B cell (primary cell): ENCODE data around the gene MEOX2. TPM values are rescaled to one million over a fixed set of nuclear protein-coding genes. Genes with fewer than 3 reads are reported as not detected.

ENCODE experiments used
- ATAC-seq: fragments of 200-7000 bp; cut with Tn5 transposase; one replicate; pipeline ENCODE4 v1.10.0; 2021; ENCODE audit warnings: low read depth, mild to moderate bottlenecking, moderate number of reproducible peaks, moderate library complexity
- CTCF ChIA-PET: fragments of 350-600 bp; sonication (Branson Sonifier 250); formaldehyde crosslinking; loops from one replicate; lab custom pipeline; 2021; ENCODE audit warnings: antibody characterized with exemption, inconsistent platforms; lab: Charles Lee
- POLR2A ChIA-PET: fragments of 350-600 bp; sonication (Branson Sonifier 250); formaldehyde crosslinking; loops from one replicate; lab custom pipeline; 2021; ENCODE audit warnings: antibody characterized with exemption; lab: Charles Lee
- DNase-seq: peaks from one replicate; pipeline ENCODE4 v3.0.0; 2013
- H2AFZ ChIP-seq: 2 replicates; pipeline ENCODE4 v1.6.1; 2012; ENCODE audit warnings: mild to moderate bottlenecking, low read depth, low read length; ENCODE audit not compliant: insufficient read depth, poor library complexity, severe bottlenecking
- H3K27ac ChIP-seq, 2 donors: 1 replicate in 1 of 2; 2 replicates in 1 of 2; pipeline ENCODE4 v1.5.1; 2012 to 2013; ENCODE audit warnings: low read length in 2 of 2, mild to moderate bottlenecking in 2 of 2, moderate library complexity in 1 of 2
- H3K27me3 ChIP-seq, 4 experiments: fragments of 200-600 bp in 1 of 4; sonication (generic) in 1 of 4; replicated peaks in 1 of 4; 1 replicate in 2 of 4; 2 replicates in 2 of 4; pipeline versions ENCODE4 v1.6.1 to v1.7.0; 2013 to 2016; ENCODE audit warnings: low read length in 3 of 4, mild to moderate bottlenecking in 2 of 4, mixed read lengths in 1 of 4, moderate library complexity in 1 of 4; ENCODE audit not compliant: insufficient read depth in 4 of 4, control insufficient read depth in 3 of 4; ENCODE audit errors: control extremely low read depth in 1 of 4
- H3K36me3 ChIP-seq, 2 experiments: replicated peaks in 1 of 2; 1 replicate in 1 of 2; 2 replicates in 1 of 2; pipeline versions ENCODE4 v1.6.1 to v1.7.1; 2013; ENCODE audit warnings: low read length in 1 of 2; ENCODE audit not compliant: insufficient read depth in 2 of 2, control insufficient read depth in 1 of 2; ENCODE audit errors: control extremely low read depth in 1 of 2, extremely low read depth in 1 of 2
- H3K4me1 ChIP-seq, 2 donors: fragments of 200-600 bp in 1 of 2; sonication (generic) in 1 of 2; 1 replicate in 1 of 2; 2 replicates in 1 of 2; pipeline versions ENCODE4 v1.5.1 to v1.6.1; 2013 to 2017; ENCODE audit warnings: low read length in 2 of 2; ENCODE audit not compliant: control insufficient read depth in 2 of 2, insufficient read depth in 2 of 2
- H3K4me2 ChIP-seq: replicated peaks from 2 replicates; pipeline ENCODE3; 2012; ENCODE audit warnings: mild to moderate bottlenecking, low read depth, low read length; ENCODE audit not compliant: poor library complexity, severe bottlenecking
- H3K4me3 ChIP-seq, 5 experiments: fragments of 200-600 bp in 1 of 5; sonication (generic) in 1 of 5; 1 replicate in 3 of 5; 2 replicates in 2 of 5; pipeline versions ENCODE4 v1.5.1 to v1.7.0; 2011 to 2016; ENCODE audit warnings: low read length in 4 of 5, mild to moderate bottlenecking in 4 of 5, low read depth in 2 of 5, control low read depth in 1 of 5, moderate library complexity in 1 of 5; ENCODE audit not compliant: insufficient read depth in 1 of 5; ENCODE audit errors: control extremely low read depth in 1 of 5, extremely low read depth in 1 of 5
- H3K79me2 ChIP-seq: fragments of 200-600 bp; sonication (generic); one replicate; pipeline ENCODE4 v1.6.0; 2016; ENCODE audit warnings: low read length; ENCODE audit not compliant: control insufficient read depth, insufficient read depth
- H3K9ac ChIP-seq: fragments of 200-600 bp; sonication (generic); 2 replicates; pipeline ENCODE4 v1.6.1; 2017; ENCODE audit warnings: mild to moderate bottlenecking, low read length, moderate library complexity
- H3K9me3 ChIP-seq, 3 donors: one replicate each; pipeline versions ENCODE4 v1.6.1 to v1.7.1; 2013; ENCODE audit warnings: low read length in 2 of 3; ENCODE audit not compliant: control insufficient read depth in 2 of 3, insufficient read depth in 1 of 3; ENCODE audit errors: control extremely low read depth in 1 of 3
- H4K20me1 ChIP-seq: 2 replicates; pipeline ENCODE4 v1.6.0; 2012; ENCODE audit warnings: mild to moderate bottlenecking, low read length; ENCODE audit not compliant: insufficient read depth, control insufficient read depth, poor library complexity, severe bottlenecking
- H3K27ac Mint-ChIP-seq: one replicate; pipeline ENCODE4 v1.8.0; 2021; ENCODE audit warnings: mixed read lengths
- H3K27me3 Mint-ChIP-seq: one replicate; pipeline ENCODE4 v1.8.0; 2021; ENCODE audit warnings: mixed read lengths
- H3K4me1 Mint-ChIP-seq: one replicate; pipeline ENCODE4 v1.8.0; 2021; ENCODE audit warnings: mixed read lengths
- H3K4me3 Mint-ChIP-seq: one replicate; pipeline ENCODE4 v1.8.0; 2021; ENCODE audit warnings: mixed read lengths
- H3K9me3 Mint-ChIP-seq: one replicate; pipeline ENCODE4 v1.8.0; 2022; ENCODE audit warnings: mixed read lengths; ENCODE audit not compliant: insufficient read depth
- EZH2 ChIP-seq: IDR thresholded peaks from 2 replicates; pipeline ENCODE4 v1.6.1; 2012; ENCODE audit warnings: borderline replicate concordance, low read depth, mild to moderate bottlenecking, moderate library complexity, low read length; ENCODE audit not compliant: insufficient read depth, poor library complexity, severe bottlenecking
- WGBS: methylation state at CpG from one replicate; pipeline ENCODE4 v1.1.5; 2013; ENCODE audit warnings: missing lambda C conversion rate; ENCODE audit not compliant: insufficient coverage; 5-methylcytosine and 5-hydroxymethylcytosine counted together
- intact Hi-C: fragments of 100-400 bp; cut with micrococcal nuclease; formaldehyde crosslinking; loops from one replicate; pipeline ENCODE4 v1.10.0; 2022
- polyA plus RNA-seq: library from polyadenylated mRNA; depleted of rRNA; stranded (reverse); fragments of >200 nt; gene quantifications from 2 replicates; pipeline ENCODE4 v1.2.3, GENCODE V29; 2012
- total RNA-seq, 2 donors: library from RNA; stranded (reverse); fragments of 120-200 nt in 1 of 2; gene quantifications; 1 replicate in 1 of 2; 2 replicates in 1 of 2; pipeline versions ENCODE4 v1.2.3 to v1.2.4, GENCODE V29; 2013 to 2022
- TF ChIP-seq, protein P1 (sequence below): fragments of 200-600 bp; IDR thresholded peaks from one replicate; pipeline ENCODE4 v1.8.0; 2022; ENCODE audit warnings: antibody characterized with exemption, mild to moderate bottlenecking

The MEOX2 gene
- total and polyA plus RNA-seq, 2 donors (not counting 1 experiment from before 2014, with no cell fraction given) = not detected

DNA sequence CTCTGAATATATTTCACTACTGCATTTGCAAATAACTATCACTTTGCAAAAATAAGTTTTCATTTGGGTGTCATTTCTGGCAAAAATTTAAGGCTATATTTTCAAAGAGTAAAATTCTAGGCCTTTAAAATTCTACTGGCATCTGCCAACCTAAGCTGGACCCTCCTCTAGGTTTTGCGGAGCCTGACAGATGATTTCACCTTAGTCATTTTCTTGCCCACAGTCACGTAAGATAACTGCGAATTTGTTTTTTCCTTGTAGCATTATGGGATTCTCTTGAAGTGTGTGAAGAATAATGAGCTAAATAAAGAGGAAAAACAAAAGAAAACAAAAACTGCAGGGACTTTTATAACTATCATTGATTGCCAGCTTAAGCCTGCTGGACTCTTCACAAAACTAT is 7.8 kb downstream of the MEOX2 start:
- no peak for ATAC-seq
- no peak for TF ChIP-seq EZH2
- TF ChIP-seq, protein P1, sequence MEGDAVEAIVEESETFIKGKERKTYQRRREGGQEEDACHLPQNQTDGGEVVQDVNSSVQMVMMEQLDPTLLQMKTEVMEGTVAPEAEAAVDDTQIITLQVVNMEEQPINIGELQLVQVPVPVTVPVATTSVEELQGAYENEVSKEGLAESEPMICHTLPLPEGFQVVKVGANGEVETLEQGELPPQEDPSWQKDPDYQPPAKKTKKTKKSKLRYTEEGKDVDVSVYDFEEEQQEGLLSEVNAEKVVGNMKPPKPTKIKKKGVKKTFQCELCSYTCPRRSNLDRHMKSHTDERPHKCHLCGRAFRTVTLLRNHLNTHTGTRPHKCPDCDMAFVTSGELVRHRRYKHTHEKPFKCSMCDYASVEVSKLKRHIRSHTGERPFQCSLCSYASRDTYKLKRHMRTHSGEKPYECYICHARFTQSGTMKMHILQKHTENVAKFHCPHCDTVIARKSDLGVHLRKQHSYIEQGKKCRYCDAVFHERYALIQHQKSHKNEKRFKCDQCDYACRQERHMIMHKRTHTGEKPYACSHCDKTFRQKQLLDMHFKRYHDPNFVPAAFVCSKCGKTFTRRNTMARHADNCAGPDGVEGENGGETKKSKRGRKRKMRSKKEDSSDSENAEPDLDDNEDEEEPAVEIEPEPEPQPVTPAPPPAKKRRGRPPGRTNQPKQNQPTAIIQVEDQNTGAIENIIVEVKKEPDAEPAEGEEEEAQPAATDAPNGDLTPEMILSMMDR = no peak
- Histone ChIP-seq H3K4me1 (no peaks in the 10 kb centered on the region), H3K27ac (no peak overlapping the region), H4K20me1 (no peaks in the 10 kb centered on the region), H3K79me2 (no peaks in the 10 kb centered on the region), H2AFZ (no peak overlapping the region), H3K4me3 (no peak overlapping the region), H3K27me3 (no peaks in the 10 kb centered on the region), H3K9ac (no peak overlapping the region), H3K36me3 (no peaks in the 10 kb centered on the region), H3K9me3 (no peaks in the 10 kb centered on the region), H3K4me2 (no peak overlapping the region)
- H3K27ac Mint-ChIP-seq = no peak overlapping the region
- no CpG with 5 or more reads among the region's 3 CpGs for WGBS
- H3K9me3 Mint-ChIP-seq = no peaks in the 10 kb centered on the region
- H3K4me3 Mint-ChIP-seq = no peak overlapping the region
- ChIA-PET CTCF (no interaction called here), POLR2A (no interaction called here)
- H3K27me3 Mint-ChIP-seq = no peaks in the 10 kb centered on the region
- DNase-seq = no peak
- intact Hi-C loops = no loop called here
- H3K4me1 Mint-ChIP-seq = no peaks in the 10 kb centered on the region

DNA sequence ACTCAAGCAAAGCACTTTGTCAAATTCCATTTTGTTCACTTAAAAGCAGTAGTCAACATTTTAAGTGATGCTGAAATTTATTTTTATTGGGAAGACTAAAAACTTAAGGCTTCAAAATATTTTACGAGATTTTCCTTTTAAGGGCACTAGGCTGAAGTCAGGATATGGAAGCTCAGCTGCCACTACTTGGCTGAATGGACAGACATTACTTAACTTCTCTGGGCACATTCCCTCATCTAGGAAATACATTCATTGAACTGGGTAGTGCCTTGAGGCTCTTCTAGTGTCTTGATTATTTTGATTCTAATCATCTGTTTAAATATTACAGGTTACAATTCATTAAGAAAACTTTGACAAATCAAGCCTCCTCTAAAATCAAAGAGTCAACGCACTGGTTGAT is 11.1 kb downstream of the MEOX2 start:
- Histone ChIP-seq H4K20me1 (no peaks in the 10 kb centered on the region), H3K36me3 (no peaks in the 10 kb centered on the region), H3K9ac (no peak overlapping the region), H3K27me3 (no peaks in the 10 kb centered on the region), H2AFZ (no peak overlapping the region), H3K27ac (no peak overlapping the region), H3K79me2 (no peaks in the 10 kb centered on the region), H3K4me3 (no peak overlapping the region), H3K4me1 (no peaks in the 10 kb centered on the region), H3K9me3 (no peaks in the 10 kb centered on the region), H3K4me2 (no peak overlapping the region)
- no peaks in the 10 kb centered on the region for H3K27me3 Mint-ChIP-seq
- H3K4me1 Mint-ChIP-seq = no peaks in the 10 kb centered on the region
- H3K4me3 Mint-ChIP-seq = no peak overlapping the region
- intact Hi-C loops = no loop called here
- ATAC-seq = no peak
- no peak overlapping the region for H3K27ac Mint-ChIP-seq
- TF ChIP-seq, protein P1 = no peak
- TF ChIP-seq EZH2 = no peak
- no peaks in the 10 kb centered on the region for H3K9me3 Mint-ChIP-seq
- CTCF ChIA-PET = no interaction called here
- POLR2A ChIA-PET = no interaction called here
- 83% methylated on average over 1 of the region's 2 CpGs for WGBS
- DNase-seq = no peak
